Measurements from ENCODE around the gene ELAC2.
A peak's percentile ranks its signal among the peaks of the same experiment; 100 is the strongest.

The ELAC2 gene

DNA sequence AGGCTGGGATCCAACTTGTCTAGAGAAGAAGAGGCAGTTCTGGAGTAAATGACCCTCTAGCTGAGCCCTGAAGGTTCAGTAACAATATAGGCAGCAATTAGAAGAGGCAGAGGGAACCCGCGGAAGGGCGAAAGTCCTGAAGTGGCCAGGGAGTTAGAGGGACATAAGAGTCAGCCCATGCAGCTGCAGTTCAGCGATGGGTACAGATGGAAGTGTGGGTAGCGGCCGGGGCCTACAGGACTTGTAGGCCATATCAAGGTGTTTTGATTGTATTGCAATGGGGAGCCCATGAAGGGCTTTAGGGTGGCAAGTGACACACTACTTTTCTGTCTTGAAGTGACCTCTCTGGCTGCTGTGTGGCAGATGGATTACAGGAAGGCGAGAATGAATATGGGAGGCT is 3.0 kb downstream of the ELAC2 start:
- DNase-seq: no peak

DNA sequence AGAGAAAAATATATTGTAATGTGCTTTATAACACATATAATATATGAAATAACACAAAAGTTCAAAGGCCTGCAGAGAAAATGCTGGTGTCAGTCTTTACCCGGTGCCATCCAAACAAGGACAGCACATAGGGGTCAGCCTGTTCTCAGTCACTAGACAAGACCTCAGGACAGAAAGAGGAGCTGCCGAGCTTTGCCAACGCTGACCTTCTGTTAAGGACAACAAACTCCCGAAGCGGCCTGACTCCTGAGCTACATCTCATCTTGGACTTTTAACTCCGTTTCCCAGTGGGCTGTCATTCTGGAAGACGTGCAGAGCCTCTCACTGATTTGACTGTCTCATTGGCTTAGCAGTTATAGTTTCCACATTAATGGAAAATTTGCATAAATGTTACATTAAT is 6.9 kb downstream of the ELAC2 start:
- no peak for DNase-seq

DNA sequence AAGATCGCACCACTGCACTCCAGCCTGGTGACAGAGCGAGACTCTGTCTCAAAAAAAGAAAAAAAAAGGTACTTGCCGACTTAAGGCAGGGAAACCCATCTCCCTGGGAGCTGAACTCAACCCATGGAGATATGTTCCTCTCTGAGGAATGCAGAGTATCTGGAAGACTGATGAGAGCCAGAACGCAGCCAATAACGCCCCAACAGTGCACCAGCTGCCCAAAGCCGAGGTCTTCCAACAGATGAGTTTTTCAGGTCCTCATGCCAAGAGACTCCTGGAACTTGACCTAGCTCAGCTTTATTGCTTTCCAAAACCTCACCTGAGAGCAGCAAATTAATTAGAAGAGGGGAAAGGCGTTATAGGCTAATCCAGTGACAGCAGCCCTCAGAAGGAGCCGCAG is 9.4 kb downstream of the ELAC2 start:
- DNase-seq: no peak

DNA sequence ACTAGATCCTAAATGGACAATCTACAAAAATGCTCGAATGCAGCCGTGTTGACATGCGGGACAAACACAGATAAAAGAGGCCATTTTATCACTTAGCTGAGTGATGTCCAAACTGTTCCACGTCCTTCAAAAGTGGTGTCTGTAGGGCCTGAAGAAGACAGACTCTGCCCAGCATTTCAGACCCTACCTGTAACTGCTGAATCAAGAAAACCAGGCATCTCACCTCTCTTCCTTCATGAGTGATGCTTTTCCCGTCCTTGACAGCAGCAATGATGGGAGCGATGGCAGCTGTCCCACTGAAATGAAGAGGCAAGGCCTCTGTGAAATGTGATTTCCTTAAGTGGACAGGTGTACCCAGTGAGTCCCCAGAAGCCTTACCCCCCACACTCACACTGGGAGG is 12.3 kb downstream of the ELAC2 start:
- DNase-seq: no peak

DNA sequence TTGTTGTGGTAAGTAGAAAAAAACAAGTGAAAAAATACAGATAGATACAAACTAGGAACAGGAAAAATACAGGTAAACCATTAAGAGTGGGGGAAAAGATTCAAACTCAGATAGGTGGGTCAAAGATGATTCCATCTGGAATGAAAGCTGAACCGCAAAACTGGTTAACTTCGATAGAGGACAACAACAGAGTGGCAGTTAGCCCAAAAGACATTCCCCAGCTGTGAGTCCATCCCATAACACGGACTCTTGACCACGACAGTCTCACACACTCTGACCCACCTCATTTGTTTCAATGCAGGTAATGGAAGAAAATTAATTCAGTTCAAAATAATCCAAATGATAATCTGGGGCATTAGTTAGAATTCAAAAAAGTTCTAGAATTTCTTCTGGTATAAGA is 13.5 kb downstream of the ELAC2 start:
- DNase-seq: no peak

DNA sequence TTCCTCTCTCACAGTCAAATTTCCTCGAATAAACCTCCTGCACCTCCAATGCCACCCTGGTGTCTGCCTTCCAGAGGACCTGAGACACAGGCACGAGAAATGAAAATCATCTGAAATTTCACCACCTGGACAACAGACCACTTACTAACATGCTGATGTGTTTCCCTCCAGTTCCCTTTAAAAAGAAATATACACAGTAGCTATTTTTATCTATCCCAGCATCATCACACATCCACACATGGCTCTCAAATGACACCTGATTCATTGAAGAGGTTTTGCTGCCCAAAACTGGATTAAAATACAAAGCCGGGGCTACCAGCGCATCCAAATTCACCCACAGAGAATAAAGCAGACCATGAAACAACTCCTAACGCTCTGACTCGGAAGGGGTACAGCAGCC is 13.9 kb downstream of the ELAC2 start:
- DNase-seq: no peak

DNA sequence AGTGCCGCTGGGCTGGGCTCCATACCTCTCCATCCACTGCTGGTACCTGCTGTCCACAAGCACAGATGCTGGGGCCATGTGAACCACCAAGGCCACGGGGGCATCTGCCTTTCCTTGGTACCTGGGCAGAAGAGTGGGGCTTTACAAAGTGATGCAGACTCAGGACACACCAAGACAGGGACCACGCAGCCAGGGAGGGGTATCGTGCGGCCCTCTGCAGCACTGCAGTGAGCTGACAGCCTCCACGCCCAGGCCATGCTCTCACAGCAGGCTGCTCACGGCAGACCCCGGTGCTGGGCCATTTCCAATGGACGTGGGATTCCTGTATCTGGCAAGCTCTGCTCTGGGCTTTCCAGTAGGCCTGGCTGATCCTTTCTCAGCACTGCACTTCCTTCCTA is 14.4 kb downstream of the ELAC2 start:
- DNase-seq: no peak

DNA sequence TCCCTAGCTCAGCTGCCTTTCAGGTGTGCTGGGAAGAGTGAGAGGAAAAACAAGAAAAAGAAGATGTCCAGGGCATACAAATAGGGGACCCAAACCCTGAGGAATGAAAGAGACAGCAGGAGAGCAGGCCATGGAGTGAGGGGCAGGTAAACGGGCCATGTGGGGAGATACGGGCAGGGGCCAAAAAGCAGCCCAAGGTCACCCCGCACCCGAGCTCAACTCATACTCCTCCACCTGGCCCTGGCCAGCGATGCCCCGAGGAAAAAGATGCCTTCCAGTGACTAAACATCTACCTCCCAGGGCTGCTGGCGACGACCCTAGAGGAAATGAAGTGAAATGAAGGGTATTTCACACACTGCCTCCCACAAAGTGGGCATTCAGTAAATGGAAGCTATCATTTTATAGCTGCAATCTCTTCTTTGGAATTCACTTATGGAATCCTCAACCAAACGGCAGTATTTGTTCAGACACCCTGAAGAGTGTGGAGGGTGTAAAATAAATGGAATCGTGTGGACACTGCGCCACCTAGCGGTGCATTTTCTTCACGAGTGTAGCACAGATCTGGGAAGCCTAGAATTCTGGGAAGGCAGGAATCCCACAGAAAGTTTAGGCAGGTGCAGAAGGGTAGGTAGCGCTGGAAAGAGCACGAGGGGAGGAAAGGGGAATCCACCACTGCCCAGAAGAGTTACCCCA is 14.9 kb downstream of the ELAC2 start:
- peak; percentile 57 for DNase-seq

DNA sequence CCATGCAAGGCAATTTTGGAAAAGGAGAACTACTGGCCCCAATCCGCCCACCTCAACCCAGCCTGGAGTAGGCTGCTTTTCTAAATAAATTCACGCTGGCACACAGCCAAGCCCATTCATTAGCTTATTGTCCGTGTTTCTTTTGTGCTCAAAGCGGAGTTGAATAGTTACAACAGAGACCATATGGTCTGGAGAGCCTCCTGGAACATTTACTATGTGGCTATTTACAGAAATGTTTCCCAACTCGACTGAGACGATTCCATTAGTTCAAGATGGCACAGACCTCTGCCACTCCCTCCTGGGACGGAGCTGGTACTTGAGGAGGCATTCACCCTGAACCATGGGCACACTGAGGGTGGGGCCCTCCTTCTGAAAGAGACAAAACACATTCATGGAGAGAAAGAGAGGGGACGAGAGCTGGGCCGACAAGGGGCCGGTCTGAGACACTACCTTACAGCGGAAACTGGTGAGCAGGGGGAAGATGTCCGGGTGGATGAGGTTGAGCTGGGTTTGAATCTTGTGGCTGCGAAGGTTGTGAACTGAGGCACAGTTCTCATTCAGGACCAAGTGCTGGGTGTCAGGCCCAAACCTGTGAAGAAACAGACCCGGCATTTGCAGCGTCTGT is 15.7 kb downstream of the ELAC2 start:
- no peak for DNase-seq

DNA sequence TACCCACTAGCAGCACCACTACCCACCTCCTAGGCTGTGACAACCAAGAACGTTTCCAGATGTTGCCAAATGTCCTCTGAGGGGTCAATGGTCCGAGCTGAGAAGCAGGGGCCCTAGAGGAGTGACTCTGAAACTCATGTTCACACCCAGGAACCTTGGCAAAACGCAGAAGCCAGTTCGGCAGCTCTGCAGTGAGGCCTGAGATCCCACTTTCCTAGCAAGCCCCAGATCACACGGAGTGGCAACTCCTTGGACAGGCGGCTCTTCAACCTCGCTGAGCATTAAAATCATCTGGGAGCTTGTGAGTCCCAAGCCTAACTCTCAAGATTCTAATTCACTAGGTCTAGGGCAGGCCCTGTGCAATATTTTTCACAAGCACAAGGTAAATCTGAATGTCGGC is 17.3 kb downstream of the ELAC2 start:
- DNase-seq: no peak

DNA sequence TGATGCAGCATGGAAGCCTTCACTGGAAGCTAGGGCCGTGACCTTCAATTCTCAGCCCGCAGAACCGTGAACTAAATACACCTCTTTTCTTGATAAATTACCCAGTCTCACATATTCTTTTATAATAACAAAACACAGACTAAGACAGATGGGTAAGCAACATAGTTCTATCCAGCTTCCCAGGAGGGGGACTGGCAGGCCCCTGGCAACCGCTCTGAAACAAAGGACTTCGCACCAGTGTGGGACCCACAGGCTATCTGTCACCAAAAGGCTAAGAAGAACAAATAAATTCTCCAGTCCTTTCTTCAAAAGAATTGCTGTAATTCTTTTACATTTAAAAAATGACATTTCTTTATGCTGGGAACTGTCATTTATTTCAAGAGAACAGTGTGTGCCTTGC is 19.0 kb downstream of the ELAC2 start:
- DNase-seq: no peak

DNA sequence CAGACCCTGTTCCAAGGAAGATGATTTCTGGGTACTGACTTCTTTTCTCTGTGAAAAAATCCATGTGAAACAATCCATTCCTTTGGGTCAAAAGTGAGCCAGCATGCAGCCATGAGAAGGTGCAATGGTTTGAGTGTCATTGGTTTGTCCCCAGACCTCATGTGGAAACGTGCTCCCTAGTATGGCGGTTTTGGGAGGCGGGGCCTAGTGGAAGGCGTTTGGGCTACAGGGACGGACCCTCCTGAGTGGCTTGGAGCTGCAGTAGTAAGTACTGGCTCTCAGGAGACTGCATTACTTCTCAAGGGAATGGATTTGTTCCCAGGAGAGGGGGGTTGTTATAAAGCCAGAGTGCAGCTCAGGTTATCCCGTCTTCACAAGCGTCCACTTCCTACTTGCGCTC is 19.4 kb downstream of the ELAC2 start:
- no peak for DNase-seq

DNA sequence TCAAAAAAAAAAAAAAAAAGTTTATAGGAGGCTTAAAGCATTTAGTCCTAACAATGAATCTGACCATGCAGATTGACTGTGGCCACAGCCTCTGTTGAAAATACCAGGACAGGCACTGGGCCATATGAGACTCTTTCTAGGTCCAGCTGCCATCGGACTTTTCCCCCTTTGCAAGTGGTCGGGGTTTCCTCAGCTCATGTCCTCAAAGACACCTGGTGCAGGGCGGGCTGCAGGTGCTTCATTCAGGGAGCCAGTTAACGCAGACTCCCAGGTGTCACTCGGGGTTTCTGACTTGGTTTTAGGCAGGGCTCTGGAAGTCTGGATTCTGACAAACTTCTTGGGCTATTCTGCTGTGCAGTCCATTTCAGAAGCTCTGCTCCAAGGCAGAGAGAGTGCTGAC is 20.9 kb downstream of the ELAC2 start:
- no peak for DNase-seq

DNA sequence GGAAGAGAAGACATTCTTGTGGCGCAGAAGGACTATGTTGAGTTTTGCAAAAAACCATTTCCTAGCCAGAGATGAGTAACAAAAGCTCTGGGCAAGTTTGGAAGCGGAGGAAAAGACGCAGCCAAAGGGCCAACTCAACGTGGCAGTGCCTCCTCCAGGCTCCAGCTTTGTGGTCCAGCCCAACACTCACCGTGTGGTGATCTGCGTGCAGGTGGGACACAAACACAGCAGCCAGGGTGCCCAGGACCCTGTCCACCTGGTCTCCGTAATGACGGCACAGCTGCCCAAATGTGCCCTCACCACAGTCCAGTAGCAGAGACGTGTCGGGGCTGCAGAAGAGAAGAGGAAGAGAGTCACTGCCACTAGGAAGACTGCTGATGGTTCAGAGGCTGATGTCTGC is 21.5 kb downstream of the ELAC2 start:
- no peak for DNase-seq

DNA sequence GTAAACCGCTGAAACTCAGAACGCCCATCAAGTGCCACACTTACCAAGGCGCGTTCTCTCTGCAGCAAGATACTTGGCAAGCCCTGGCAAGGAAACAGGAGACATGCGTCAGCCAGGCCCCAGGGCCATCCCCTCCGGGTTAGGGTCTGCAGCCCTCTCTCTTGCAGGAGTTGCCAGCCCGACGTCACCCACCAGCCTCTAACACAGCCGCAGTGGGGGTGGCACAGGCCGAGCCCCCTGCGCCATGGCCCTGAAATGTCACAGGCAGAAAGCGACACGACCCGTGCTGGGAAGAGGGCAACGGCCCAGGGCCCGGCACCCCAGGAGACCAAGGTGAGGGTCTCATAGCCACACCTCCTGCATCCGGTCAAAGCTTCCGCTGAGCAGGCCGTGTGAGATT is 21.9 kb downstream of the ELAC2 start:
- no peak for DNase-seq

DNA sequence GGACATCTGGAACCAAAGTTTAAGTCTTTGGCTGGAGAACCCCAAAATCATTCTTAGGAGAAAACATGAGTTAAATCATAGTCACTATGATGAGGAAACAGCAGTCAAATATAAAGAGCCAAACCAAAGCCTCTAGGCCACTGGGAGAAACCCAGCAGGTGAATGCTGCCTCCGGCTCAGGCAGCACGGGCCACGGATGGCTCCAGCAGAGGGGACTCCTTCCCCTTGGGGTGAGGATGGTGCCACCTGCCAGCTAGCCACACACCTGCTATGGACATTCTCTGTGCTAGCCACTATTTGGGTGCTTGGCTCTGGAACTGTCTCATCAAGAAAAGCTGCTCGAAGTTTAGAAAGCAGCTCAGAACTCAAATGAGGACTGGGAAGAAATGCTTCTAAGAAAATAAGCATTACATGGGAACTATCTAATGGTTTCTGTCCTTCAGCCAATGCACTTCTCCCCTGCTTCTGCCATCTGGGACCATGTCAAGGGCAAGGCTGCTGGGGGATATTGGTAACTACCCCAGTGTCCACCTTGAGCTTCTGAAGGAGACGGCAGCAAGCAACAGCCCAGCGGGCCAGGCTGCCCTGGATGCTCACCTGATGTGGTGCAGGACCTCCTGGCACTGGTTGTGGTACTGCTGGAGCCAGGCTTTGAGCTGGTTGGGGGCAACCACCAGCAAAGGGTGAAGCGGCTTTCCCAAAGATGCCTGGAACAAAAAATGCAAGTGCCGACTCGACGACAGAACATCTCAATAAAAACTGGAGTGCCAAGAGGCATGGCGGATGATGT is 22.5 kb downstream of the ELAC2 start:
- DNase-seq: no peak

DNA sequence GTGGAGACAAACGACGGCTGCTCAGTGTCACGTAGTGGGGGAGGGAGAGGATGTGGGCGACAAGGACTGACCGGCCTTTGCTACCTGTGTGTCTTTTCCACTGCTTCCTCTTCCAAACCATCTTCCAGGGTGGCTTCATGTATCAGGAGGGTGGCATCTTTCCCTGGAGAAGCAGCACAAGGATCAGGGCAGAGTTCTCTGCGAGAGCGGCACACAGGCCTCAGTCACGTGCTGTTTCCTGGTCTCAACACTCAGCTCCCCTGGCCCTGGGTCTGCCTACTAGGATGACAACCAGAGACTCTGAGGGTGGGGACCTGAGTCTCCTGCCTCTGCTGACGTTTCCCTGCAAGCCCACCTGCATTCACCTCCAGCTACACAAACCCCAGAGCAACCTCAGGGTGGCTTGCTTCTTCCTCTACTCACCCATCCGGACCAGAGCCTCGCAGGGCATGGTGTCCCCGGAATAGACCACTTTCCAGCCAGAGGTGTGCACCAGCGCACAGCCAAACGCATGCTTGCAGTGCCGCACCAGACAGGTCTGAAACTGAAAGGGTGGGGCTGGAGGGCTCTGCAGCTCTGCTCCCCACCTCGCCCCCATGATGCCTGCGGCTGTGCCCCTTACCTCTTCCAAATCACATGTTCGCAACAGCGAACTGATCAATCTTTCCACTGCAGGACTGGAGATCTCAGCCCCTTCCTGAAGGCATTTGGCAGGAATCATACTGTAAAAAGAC is 23.3 kb downstream of the ELAC2 start:
- no peak for DNase-seq

DNA sequence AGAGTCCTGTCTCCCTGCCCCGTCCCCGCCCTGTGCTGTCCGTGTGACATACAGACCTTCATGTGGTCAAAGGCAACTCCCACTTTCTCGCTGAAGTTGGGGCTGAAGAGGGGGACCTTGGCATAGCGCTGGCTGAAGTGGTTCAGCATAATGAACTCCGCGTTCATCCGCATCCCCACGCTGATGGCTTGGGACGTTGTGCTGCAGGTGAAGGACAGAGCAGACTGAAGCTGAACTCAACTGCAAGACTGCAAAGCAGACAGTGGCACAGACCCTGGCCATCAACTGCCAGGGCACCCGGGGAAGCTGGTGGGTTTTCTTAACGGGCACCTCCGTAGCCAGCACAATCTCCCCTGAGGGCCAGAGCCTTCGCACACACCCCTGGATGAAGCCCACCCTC is 24.2 kb downstream of the ELAC2 start:
- no peak for DNase-seq

DNA sequence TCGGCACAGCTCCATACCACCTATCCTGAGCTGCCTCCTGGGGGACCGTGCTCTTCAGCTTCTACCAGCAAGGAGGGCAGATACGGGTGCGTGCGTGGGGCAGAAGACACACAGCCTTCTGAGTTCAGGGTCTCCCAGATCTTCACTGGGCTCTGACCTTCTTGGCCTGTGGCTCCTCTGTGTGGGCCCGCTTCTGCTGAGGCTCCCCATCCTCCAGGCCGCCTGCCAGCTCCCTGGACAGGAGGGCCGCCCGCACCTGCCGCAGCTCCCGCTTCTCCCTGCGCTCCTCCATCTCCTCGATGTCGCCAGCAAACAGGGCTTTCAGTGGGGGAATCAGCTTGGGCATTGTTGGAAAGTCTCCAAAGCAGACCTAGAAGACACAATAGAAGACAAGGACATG is 25.2 kb downstream of the ELAC2 start:
- no peak for DNase-seq

DNA sequence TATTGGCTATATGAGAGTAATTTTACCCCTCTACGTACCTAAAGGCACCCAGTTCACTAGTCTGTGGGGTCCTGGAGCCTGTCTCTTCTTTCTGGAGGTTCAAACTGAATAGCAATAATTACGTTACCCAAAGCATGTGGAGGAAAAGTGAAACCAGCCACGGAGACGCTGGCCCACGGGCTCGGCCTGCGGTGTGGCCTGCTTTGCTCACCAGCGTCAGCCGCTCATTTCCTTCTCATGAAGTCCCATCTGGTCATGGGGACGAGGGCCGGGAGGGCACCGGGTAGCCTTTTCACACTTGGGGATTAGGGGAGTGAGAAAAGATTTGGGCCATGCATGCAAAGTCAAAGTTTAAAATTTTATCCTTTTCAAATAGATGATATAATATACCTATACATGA is 26.9 kb downstream of the ELAC2 start:
- no peak for DNase-seq

DNA sequence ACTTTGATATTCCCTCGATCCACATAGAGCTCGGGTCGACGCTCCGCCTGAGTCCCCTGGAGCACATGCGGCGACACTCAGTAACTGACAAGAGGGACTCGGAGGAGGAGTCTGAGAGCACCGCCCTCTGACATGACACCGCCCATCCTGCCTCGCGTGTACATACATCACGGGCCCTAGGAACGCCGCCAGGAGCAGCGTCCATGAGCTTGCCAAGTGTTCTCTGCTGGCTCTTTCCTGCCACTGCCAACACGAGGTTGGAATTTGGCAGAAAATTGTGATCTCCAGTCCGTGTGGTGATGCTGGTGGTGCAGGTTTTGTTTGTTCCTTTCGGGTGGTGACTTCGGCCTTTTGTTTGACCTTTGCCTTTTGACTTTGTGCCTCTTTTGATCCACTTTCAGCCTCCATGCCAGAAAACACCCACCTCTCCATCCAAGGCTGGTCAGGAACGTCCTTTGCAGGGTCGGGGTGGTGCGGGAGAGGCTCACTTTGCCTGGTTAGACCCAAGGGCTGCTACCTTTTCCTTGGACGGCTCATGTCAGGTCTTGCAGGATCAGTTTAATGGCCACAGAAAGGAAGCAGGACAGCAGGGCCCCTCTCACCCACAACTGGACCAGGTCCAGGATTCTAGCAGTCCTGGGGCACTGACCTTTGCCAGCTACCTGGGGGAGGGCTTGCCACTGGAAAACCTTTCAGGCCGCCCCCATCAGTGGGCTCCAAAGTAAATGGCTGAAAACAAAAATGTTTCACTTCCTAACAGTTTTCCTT is 27.6 kb downstream of the ELAC2 start:
- DNase-seq: no peak

DNA sequence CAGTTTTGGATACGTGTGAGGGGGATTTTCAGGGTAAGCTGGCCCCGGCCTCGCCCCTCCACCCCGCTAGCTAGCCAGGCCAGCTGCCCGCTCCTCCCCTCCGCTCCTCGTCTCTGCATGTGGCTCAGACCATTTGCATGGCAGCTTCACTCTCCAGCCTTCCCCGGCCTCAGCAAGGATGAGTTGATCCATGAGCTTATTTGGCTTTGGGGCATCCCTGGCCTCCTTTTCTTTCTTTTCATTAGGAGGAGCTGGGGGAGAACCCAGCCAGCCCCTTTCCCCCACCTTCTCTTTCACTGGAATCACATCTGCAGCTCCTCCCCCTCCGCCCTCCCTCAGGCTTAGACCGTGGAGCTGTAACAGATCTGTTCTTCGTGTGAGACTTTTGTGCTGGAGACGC is 30.7 kb downstream of the ELAC2 start:
- DNase-seq: no peak
